ENCODE measurements around the gene ZNF391. TPM values are rescaled to one million over a fixed set of nuclear protein-coding genes. Genes with fewer than 3 reads are reported as not detected.

ZNF391 gene
- total RNA-seq, 1 experiment from 2014 or later = 5.4 TPM

DNA sequence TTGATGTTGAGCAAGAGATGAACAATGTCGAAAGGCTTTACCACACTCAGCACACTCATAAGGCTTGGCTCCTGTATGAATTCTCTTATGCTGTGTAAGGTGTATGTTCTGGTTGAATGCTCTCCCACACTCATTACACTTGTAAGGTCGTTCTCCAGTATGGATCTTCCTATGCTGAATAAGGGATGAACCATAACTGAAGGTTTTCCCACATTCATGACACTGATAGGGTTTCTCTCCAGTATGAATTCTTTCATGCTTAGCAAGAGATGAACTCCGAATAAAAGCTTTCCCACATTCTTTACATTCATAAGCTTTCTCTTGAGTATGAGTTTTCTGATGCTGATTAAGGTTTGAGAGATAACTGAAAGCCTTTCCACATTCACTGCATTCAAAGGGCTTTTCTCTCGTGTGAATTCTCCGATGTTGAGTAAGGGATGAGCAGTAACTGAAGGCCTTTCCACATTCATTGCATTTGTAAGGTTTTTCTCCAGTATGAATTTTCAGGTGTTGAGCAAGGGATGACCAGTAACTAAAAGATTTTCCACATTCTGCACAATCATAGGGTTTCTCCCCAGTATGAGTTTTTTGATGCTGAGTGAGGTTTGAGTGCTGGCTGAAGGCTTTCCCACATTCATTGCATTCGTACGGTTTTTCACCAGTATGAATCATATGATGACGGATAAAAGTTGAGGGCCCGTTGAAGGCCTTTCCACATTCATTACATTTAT is 63.3 kb downstream of the ZNF391 start:
- H3T11ph ChIP-seq (ENCODE audit: low read length) = no peak overlapping the region
- no peak overlapping the region for H3K27ac Mint-ChIP-seq
- no peak overlapping the region for H4K8ac ChIP-seq (replicated peaks; ENCODE audit: insufficient read length, low read depth, low read length)
- no peak overlapping the region for H2BK15ac ChIP-seq (ENCODE audit: low read depth, low read length)
- peaks cover 86 to 90% of the 10 kb centered on the region in 2 experiments for H3K9me3 Mint-ChIP-seq
- H4K20me1 ChIP-seq (ENCODE audit: control insufficient read depth, insufficient read depth, insufficient read length) = no peaks in the 10 kb centered on the region
- no peaks in the 10 kb centered on the region for H3K79me2 ChIP-seq (ENCODE audit: insufficient read depth, low read length)
- H2BK20ac ChIP-seq (ENCODE audit: low read depth, low read length, poor library complexity, severe bottlenecking) = no peak overlapping the region
- H3K4me2 ChIP-seq (ENCODE audit: insufficient read depth, insufficient read length, low read length) = no peak overlapping the region
- H4K5ac ChIP-seq (ENCODE audit: insufficient read length, low read depth, low read length) = no peak overlapping the region
- H3K27ac ChIP-seq (ENCODE audit: insufficient read length, low read depth, low read length) = no peak overlapping the region
- H3K4me1 ChIP-seq (ENCODE audit: insufficient read depth, low read length) = no peaks in the 10 kb centered on the region
- H3K4me3 Mint-ChIP-seq = no peak overlapping the region
- no peak overlapping the region for H2BK5ac ChIP-seq (ENCODE audit: insufficient read length, low read length)
- no peak overlapping the region for H2BK120ac ChIP-seq (ENCODE audit: low read depth, low read length, poor library complexity, severe bottlenecking)
- no CpG with 5 or more reads among the region's 9 CpGs for WGBS (ENCODE audit: extremely low coverage, insufficient read length, low lambda C conversion rate)
- DNase-seq = no peak
- no peak overlapping the region for H3K4ac ChIP-seq (ENCODE audit: low read depth, low read length)
- no peaks in the 10 kb centered on the region for H3K79me1 ChIP-seq (ENCODE audit: insufficient read depth, low read depth, low read length, poor library complexity, severe bottlenecking)
- H3K4me1 Mint-ChIP-seq = no peaks in the 10 kb centered on the region
- no peaks in the 10 kb centered on the region for H3K27me3 ChIP-seq (ENCODE audit: insufficient read depth, low read length)
- peaks cover 82% of the 10 kb centered on the region for H3K9me3 ChIP-seq (ENCODE audit: control insufficient read depth, low read depth, low read length)
- H2AK5ac ChIP-seq (ENCODE audit: insufficient read length, low read length) = no peak overlapping the region
- H3K23ac ChIP-seq (ENCODE audit: insufficient read length, low read depth, low read length) = no peak overlapping the region
- no peaks in the 10 kb centered on the region; the same call in 1 of the 2 replicates for H3K27me3 Mint-ChIP-seq (ENCODE audit: low read depth)
- TF ChIP-seq, protein P1, sequence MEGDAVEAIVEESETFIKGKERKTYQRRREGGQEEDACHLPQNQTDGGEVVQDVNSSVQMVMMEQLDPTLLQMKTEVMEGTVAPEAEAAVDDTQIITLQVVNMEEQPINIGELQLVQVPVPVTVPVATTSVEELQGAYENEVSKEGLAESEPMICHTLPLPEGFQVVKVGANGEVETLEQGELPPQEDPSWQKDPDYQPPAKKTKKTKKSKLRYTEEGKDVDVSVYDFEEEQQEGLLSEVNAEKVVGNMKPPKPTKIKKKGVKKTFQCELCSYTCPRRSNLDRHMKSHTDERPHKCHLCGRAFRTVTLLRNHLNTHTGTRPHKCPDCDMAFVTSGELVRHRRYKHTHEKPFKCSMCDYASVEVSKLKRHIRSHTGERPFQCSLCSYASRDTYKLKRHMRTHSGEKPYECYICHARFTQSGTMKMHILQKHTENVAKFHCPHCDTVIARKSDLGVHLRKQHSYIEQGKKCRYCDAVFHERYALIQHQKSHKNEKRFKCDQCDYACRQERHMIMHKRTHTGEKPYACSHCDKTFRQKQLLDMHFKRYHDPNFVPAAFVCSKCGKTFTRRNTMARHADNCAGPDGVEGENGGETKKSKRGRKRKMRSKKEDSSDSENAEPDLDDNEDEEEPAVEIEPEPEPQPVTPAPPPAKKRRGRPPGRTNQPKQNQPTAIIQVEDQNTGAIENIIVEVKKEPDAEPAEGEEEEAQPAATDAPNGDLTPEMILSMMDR (conservative IDR thresholded peaks at IDR 0.05) = no peak
- no peak overlapping the region for H3K9ac ChIP-seq (ENCODE audit: extremely low read depth, insufficient read length, low read length)
- no peak overlapping the region for H3K18ac ChIP-seq (ENCODE audit: insufficient read length, low read depth, low read length)
- no peak overlapping the region for H2BK12ac ChIP-seq (ENCODE audit: insufficient read length, low read depth, low read length)
- H3K36me3 Mint-ChIP-seq (ENCODE audit: insufficient read depth in 1 of 3, low read depth in 3 of 3) = peaks cover 76 to 89% (median 76%) of the 10 kb centered on the region in 3 experiments
- H4K91ac ChIP-seq (ENCODE audit: insufficient read length, low read depth, low read length) = no peak overlapping the region
- no peaks in the 10 kb centered on the region for H3K23me2 ChIP-seq (ENCODE audit: insufficient read length, low read depth, low read length, poor library complexity, severe bottlenecking)
- no peak overlapping the region for H3K14ac ChIP-seq (ENCODE audit: insufficient read depth, low read length)
- no peak overlapping the region for H3K56ac ChIP-seq (ENCODE audit: insufficient read length, low read depth, low read length)
- no peak overlapping the region for H2AFZ ChIP-seq (ENCODE audit: low read length)
